Measurements from ENCODE around the gene LLGL2.
A peak's percentile ranks its signal among the peaks of the same experiment; 100 is the strongest.

- peak; percentile 59 to 79 for TF ChIP-seq POLR2A (IDR thresholded peaks at IDR 0.05)
- TF ChIP-seq CTCF (IDR thresholded peaks at IDR 0.05) = no peak
Observed at GRCh38 chr17:75526555-75527270, 1.2 kb downstream of the LLGL2 start.
